GM12878 (cell line): ENCODE results near the gene UCHL5. TPM values are rescaled to one million over a fixed set of nuclear protein-coding genes. Genes with fewer than 3 reads are reported as not detected.

Experiments
- CEBPB ChIP-seq, 2 experiments: fragments of 150-350 bp in 1 of 2; IDR thresholded peaks; 2 replicates each; pipeline ENCODE4 v1.6.1; 2012 to 2014; ENCODE audit warnings: low read depth in 2 of 2, low read length in 2 of 2, borderline replicate concordance in 1 of 2, inconsistent platforms in 1 of 2
- CHD1 ChIP-seq: IDR thresholded peaks from 2 replicates; pipeline ENCODE4 v1.6.1; 2012; ENCODE audit warnings: low read depth, low read length, improper control_type of control experiment
- CHD2 ChIP-seq: IDR thresholded peaks from 2 replicates; pipeline ENCODE4 v1.6.1; 2011; ENCODE audit warnings: low read depth, low read length, improper control_type of control experiment, borderline replicate concordance
- CHD4 ChIP-seq: fragments of 200-600 bp; sonication (generic); IDR thresholded peaks from 2 replicates; pipeline ENCODE4 v1.6.1; 2016; ENCODE audit warnings: mild to moderate bottlenecking
- DPF2 ChIP-seq: fragments of 450-650 bp; IDR thresholded peaks from 2 replicates; pipeline ENCODE4 v1.6.1; 2017; ENCODE audit warnings: mild to moderate bottlenecking
- EP300 ChIP-seq, 2 experiments: fragments of 150-350 bp in 1 of 2; IDR thresholded peaks; 2 replicates each; pipeline ENCODE4 v1.6.1; 2011 to 2012; ENCODE audit warnings: low read depth in 2 of 2, low read length in 2 of 2, borderline replicate concordance in 1 of 2, improper control_type of control experiment in 1 of 2, inconsistent platforms in 1 of 2; ENCODE audit not compliant: control insufficient read depth in 1 of 2
- FOXK2 ChIP-seq: fragments of 450-650 bp; IDR thresholded peaks from 2 replicates; pipeline ENCODE4 v1.6.1; 2017; ENCODE audit warnings: mild to moderate bottlenecking, moderate library complexity
- GATAD2B ChIP-seq: fragments of 450-650 bp; conservative IDR thresholded peaks from 2 replicates; pipeline ENCODE4 v1.6.1; 2017; ENCODE audit warnings: low read depth, mild to moderate bottlenecking, moderate library complexity
- HDAC2 ChIP-seq: fragments of 200-600 bp; sonication (generic); IDR thresholded peaks from 2 replicates; pipeline ENCODE4 v1.6.1; 2017
- HDGF ChIP-seq: fragments of 450-650 bp; IDR thresholded peaks from 2 replicates; pipeline ENCODE4 v1.6.1; 2016; ENCODE audit warnings: antibody characterized with exemption
- LARP7 ChIP-seq: fragments of 450-650 bp; IDR thresholded peaks from 2 replicates; pipeline ENCODE4 v1.6.1; 2017; ENCODE audit warnings: mild to moderate bottlenecking
- MEF2B ChIP-seq: fragments of 450-650 bp; IDR thresholded peaks from 2 replicates; pipeline ENCODE4 v1.6.1; 2018; ENCODE audit warnings: mild to moderate bottlenecking, moderate library complexity; ENCODE audit not compliant: partially characterized antibody, poor library complexity, severe bottlenecking
- MTA3 ChIP-seq: IDR thresholded peaks from 2 replicates; pipeline ENCODE4 v1.6.1; 2012; ENCODE audit warnings: low read length, inconsistent platforms, borderline replicate concordance
- NR2F1 ChIP-seq: fragments of 450-650 bp; conservative IDR thresholded peaks from 2 replicates; pipeline ENCODE4 v1.6.1; 2017; ENCODE audit warnings: mild to moderate bottlenecking
- RUNX3 ChIP-seq: IDR thresholded peaks from 2 replicates; pipeline ENCODE4 v1.6.1; 2012; ENCODE audit warnings: low read length, inconsistent platforms
- SMC3 ChIP-seq: IDR thresholded peaks from 2 replicates; pipeline ENCODE4 v1.6.1; 2011; ENCODE audit warnings: low read length, improper control_type of control experiment, borderline replicate concordance
- SP1 ChIP-seq: IDR thresholded peaks from one replicate; pipeline ENCODE4 v1.6.1; 2011; ENCODE audit warnings: low read depth, low read length
- SPI1 ChIP-seq: IDR thresholded peaks from 2 replicates; pipeline ENCODE4 v1.6.1; 2011; ENCODE audit warnings: low read depth, mild to moderate bottlenecking, low read length, moderate library complexity, borderline replicate concordance; ENCODE audit not compliant: insufficient read depth
- SUZ12 ChIP-seq: fragments of 200-600 bp; sonication (generic); IDR thresholded peaks from one replicate; pipeline ENCODE4 v1.6.1; 2018; ENCODE audit warnings: antibody characterized with exemption, mild to moderate bottlenecking; ENCODE audit not compliant: unreplicated experiment
- TAF1 ChIP-seq: IDR thresholded peaks from 2 replicates; pipeline ENCODE4 v1.6.1; 2011; ENCODE audit warnings: mild to moderate bottlenecking, low read depth, low read length, borderline replicate concordance
- WRNIP1 ChIP-seq: IDR thresholded peaks from 2 replicates; pipeline ENCODE4 v1.6.1; 2011; ENCODE audit warnings: low read depth, low read length, improper control_type of control experiment, borderline replicate concordance
- ZBED1 ChIP-seq: IDR thresholded peaks from 2 replicates; pipeline ENCODE4 v1.6.1; 2016; ENCODE audit warnings: borderline replicate concordance
- ZNF24 ChIP-seq: fragments of 450-650 bp; IDR thresholded peaks from 2 replicates; pipeline ENCODE4 v1.6.1; 2017; ENCODE audit warnings: antibody characterized with exemption, mild to moderate bottlenecking
- ZNF384 ChIP-seq: IDR thresholded peaks from 2 replicates; pipeline ENCODE4 v1.6.1; 2012; ENCODE audit warnings: low read depth, mild to moderate bottlenecking, low read length, improper control_type of control experiment, borderline replicate concordance
- ZZZ3 ChIP-seq: IDR thresholded peaks from 2 replicates; pipeline ENCODE4 v1.6.1; 2011; ENCODE audit warnings: low read depth; ENCODE audit not compliant: control insufficient read depth, insufficient read length
- polyA plus RNA-seq, 11 experiments: library from polyadenylated mRNA; depleted of rRNA in 4 of 11; unstranded in 6 of 11; stranded (reverse) in 5 of 11; fragments of >200 nt; fragmentation: Nextera tagmentation in 4 of 11; fragmentation: Illumina TruSeq in 1 of 11; extraction: Ambion mirVana in 4 of 11; extraction: Trizol in 1 of 11; gene quantifications; 1 replicate in 1 of 11; 2 replicates in 10 of 11; pipeline versions ENCODE4 v1.2.1 to v1.2.3, GENCODE V29; 2011 to 2016; ENCODE audit warnings: inconsistent platforms in 2 of 11, missing spikeins in 2 of 11, low read depth in 1 of 11
- total RNA-seq, 4 experiments: library from RNA; depleted of rRNA in 3 of 4; stranded (reverse); fragments of >200 nt in 3 of 4; fragmentation: Illumina TruSeq in 1 of 4; extraction: Trizol in 1 of 4; gene quantifications; 2 replicates each; pipeline versions ENCODE4 v1.2.1 to v1.2.3, GENCODE V29; 2013 to 2021
- TF ChIP-seq, protein P1 (sequence below): IDR thresholded peaks from 2 replicates; pipeline ENCODE4 v1.6.1; 2012; ENCODE audit warnings: low read depth, low read length, improper control_type of control experiment
- TF ChIP-seq, protein P2 (sequence below): fragments of 450-650 bp; IDR thresholded peaks from 2 replicates; pipeline ENCODE4 v1.6.1; 2016; ENCODE audit warnings: mild to moderate bottlenecking

Gene UCHL5
- total and polyA plus RNA-seq, 10 of the 15 experiments (the other 5 are each of a cell fraction or from before 2014, with no cell fraction given): 30.1 to 179 (median 60.1) TPM

DNA sequence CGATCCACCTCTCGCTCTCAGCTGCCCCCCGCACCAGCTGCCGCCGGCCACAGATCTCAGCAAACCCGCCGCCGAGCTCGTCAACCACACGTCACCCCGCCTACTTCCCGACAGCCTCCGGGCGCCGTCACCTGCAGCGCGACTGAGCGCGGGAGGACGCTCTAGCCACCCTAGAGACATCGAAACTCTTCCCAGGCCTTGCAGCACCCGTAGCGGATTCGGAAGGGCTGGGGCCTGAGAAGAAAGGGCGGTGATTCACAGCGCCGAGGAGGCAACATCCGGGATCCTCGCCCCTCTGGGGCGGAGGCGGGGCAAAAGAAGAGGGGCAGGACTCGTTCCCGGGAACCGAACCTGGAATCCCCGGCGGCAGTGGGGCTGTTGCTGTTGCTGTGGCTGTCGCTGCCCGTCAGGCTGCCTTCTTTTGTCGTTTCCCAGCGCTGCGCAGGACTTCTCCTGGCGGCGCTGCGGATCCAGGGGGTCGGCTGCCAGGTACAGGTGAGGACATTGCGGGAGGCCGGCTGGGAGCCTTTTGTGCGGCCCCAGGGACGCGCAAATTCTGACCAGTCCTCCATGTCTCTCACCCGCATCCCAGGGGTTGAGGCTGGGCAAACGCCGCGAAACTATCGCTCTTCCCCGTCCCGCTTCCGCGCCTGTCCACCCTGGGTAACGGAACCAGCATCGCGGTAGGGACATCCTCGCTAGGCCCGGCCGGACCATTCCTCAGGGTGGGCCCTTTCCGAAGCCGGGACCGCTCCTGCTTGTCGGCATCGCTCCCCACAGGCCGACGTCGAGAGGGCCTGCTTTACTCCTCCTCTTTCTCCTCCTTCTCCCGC is at the start of gene UCHL5, which contains the start of gene RO60 (continued):
- TF ChIP-seq EP300 (IDR thresholded peaks at IDR 0.05; ENCODE audit: borderline replicate concordance in 1 of 2, control insufficient read depth in 1 of 2, low read depth in 2 of 2, low read length in 2 of 2) (peak; percentile 38 to 60; a peak in 3 of 4 replicates), TAF1 (peak; percentile 82), HDGF (peak; percentile 85; the same call in 1 of the 2 replicates), SPI1 (no peak), CHD2 (peak; percentile 87), MTA3 (no peak), CHD4 (no peak), DPF2 (0 out of 2 replicates have a peak, but pooled peaks have one; percentile 10), ZNF384 (no peak), LARP7 (peak; percentile 66; the same call in 1 of the 2 replicates), SUZ12 (no peak), GATAD2B (0 out of 2 replicates have a peak, but pooled peaks have one; percentile 44), SMC3 (no peak), WRNIP1 (no peak), HDAC2 (no peak), ZBED1 (peak; percentile 69; the same call in 1 of the 2 replicates), CEBPB (IDR thresholded peaks at IDR 0.05; ENCODE audit: borderline replicate concordance in 1 of 2, low read depth in 2 of 2, low read length in 2 of 2) (no peak), ZZZ3 (no peak), ZNF24 (peak; percentile 83; the same call in 1 of the 2 replicates), FOXK2 (no peak), SP1 (peak; percentile 61), MEF2B (peak; percentile 63), NR2F1 (no peak; the same call in 1 of the 2 replicates), RUNX3 (peak; percentile 82), CHD1 (0 out of 2 replicates have a peak, but pooled peaks have one; percentile 16)
- TF ChIP-seq, protein P1, sequence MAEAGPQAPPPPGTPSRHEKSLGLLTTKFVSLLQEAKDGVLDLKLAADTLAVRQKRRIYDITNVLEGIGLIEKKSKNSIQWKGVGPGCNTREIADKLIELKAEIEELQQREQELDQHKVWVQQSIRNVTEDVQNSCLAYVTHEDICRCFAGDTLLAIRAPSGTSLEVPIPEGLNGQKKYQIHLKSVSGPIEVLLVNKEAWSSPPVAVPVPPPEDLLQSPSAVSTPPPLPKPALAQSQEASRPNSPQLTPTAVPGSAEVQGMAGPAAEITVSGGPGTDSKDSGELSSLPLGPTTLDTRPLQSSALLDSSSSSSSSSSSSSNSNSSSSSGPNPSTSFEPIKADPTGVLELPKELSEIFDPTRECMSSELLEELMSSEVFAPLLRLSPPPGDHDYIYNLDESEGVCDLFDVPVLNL: peak; percentile 88
- TF ChIP-seq, protein P2, sequence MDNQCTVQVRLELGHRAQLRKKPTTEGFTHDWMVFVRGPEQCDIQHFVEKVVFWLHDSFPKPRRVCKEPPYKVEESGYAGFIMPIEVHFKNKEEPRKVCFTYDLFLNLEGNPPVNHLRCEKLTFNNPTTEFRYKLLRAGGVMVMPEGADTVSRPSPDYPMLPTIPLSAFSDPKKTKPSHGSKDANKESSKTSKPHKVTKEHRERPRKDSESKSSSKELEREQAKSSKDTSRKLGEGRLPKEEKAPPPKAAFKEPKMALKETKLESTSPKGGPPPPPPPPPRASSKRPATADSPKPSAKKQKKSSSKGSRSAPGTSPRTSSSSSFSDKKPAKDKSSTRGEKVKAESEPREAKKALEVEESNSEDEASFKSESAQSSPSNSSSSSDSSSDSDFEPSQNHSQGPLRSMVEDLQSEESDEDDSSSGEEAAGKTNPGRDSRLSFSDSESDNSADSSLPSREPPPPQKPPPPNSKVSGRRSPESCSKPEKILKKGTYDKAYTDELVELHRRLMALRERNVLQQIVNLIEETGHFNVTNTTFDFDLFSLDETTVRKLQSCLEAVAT: peak; percentile 45; the same call in 1 of the 2 replicates
